Fibroblast of lung (primary cell): ENCODE data around the gene AFAP1.

Experiments
- CTCF ChIP-seq, 2 donors: IDR thresholded peaks in 1 of 2; conservative IDR thresholded peaks in 1 of 2; 1 replicate in 1 of 2; 2 replicates in 1 of 2; pipeline ENCODE4 v1.5.1; 2011 to 2012; ENCODE audit warnings: low read length in 2 of 2, control low read depth in 1 of 2, inconsistent platforms in 1 of 2, low read depth in 1 of 2, mild to moderate bottlenecking in 1 of 2
- EZH2 ChIP-seq: IDR thresholded peaks from 2 replicates; pipeline ENCODE4 v1.5.1; 2012; ENCODE audit warnings: low read length, control low read depth, mild to moderate bottlenecking; ENCODE audit errors: missing control alignments

GRCh38 chr4:7805533-7806337, 133.9 kb downstream of the AFAP1 start:
- TF ChIP-seq CTCF (conservative IDR thresholded peaks at IDR 0.05 in 1 of 2, IDR thresholded peaks at IDR 0.05 in 1 of 2; ENCODE audit: low read depth in 1 of 2, low read length in 2 of 2) (no peak), EZH2 (no peak)
